T47D (cell line): ENCODE data around the gene ATP1B2.

ENCODE experiments used
- DNase-seq, 2 experiments: peaks; one replicate each; pipeline versions ENCODE4 v3.0.0 to v3.0.0-alpha.2; 2011 to 2012; ENCODE audit warnings: low read depth in 1 of 2, low spot score in 1 of 2
- JUND ChIP-seq: IDR thresholded peaks from 2 replicates; pipeline ENCODE4 v1.6.1; 2012; ENCODE audit warnings: low read depth
- in situ Hi-C: cut with HindIII; loops from 2 replicates; pipeline ENCODE4 v1.10.0; 2016; ENCODE audit warnings: low sequenced_read_pairs, low pct_unique_long_range_greater_than_20kb

Gene ATP1B2

GRCh38 chr17:7702776-7703175, 52.0 kb downstream of the ATP1B2 start:
- DNase-seq = no peak
- in situ Hi-C loops = no loop called here
- no peak for TF ChIP-seq JUND

GRCh38 chr17:7703584-7704479, 53.1 kb downstream of the ATP1B2 start:
- in situ Hi-C loops = no loop called here
- TF ChIP-seq JUND = no peak
- DNase-seq = peak in 1 of 2 experiments; percentile 57

- DNase-seq = peak in 1 of 2 experiments; percentile 62
- no peak for TF ChIP-seq JUND
- in situ Hi-C loops = no loop called here
Observed at GRCh38 chr17:7704601-7705268, 54.0 kb downstream of the ATP1B2 start, which contains the start of gene EFNB3. TSS of gene EFNB3 (plus strand) at chr17:7705202. CDS start at chr17:7705599, 397 bp downstream.

GRCh38 chr17:7705269-7706255, 54.8 kb downstream of the ATP1B2 start:
- DNase-seq = no peak
- in situ Hi-C loops = no loop called here
- TF ChIP-seq JUND = no peak

GRCh38 chr17:7706631-7707354, 56.1 kb downstream of the ATP1B2 start:
- no peak for DNase-seq
- in situ Hi-C loops = no loop called here
- no peak for TF ChIP-seq JUND
